Uterus (tissue), 2 donors: ENCODE results near the gene VSNL1.

Experiments
- POLR2A ChIP-seq, 2 donors: fragments of 450-650 bp; IDR thresholded peaks; one replicate each; pipeline ENCODE4 v1.6.1; 2016; ENCODE audit warnings: antibody characterized with exemption in 2 of 2, mild to moderate bottlenecking in 1 of 2, moderate library complexity in 1 of 2
- TF ChIP-seq, protein P1 (sequence below), 4 experiments: fragments of 200-600 bp in 2 of 4; fragments of 450-650 bp in 2 of 4; sonication (generic) in 2 of 4; IDR thresholded peaks; one replicate each; pipeline ENCODE4 v1.5.1; 2016 to 2019; ENCODE audit warnings: antibody characterized with exemption in 4 of 4, mild to moderate bottlenecking in 2 of 4, moderate library complexity in 1 of 4

DNA sequence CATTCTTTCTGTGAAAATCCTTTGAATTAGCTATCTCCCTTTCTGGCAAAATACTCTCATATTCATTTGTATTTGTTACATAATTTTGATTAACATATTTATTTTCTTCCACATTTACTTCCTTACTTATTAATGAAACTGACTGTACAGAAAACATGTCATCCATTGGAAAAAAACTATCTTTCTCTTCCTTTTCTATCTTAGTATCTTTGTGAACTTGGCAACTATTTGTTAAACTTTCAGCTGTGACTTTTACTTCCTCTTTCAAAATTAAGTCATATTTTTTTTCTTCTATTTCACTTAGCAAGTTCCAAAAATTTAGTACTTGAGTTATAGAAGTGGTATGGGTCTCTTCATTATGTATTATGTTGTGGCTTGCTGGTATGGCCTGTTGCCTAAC lies 24.8 kb upstream of the VSNL1 start:
- TF ChIP-seq, protein P1, sequence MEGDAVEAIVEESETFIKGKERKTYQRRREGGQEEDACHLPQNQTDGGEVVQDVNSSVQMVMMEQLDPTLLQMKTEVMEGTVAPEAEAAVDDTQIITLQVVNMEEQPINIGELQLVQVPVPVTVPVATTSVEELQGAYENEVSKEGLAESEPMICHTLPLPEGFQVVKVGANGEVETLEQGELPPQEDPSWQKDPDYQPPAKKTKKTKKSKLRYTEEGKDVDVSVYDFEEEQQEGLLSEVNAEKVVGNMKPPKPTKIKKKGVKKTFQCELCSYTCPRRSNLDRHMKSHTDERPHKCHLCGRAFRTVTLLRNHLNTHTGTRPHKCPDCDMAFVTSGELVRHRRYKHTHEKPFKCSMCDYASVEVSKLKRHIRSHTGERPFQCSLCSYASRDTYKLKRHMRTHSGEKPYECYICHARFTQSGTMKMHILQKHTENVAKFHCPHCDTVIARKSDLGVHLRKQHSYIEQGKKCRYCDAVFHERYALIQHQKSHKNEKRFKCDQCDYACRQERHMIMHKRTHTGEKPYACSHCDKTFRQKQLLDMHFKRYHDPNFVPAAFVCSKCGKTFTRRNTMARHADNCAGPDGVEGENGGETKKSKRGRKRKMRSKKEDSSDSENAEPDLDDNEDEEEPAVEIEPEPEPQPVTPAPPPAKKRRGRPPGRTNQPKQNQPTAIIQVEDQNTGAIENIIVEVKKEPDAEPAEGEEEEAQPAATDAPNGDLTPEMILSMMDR (IDR thresholded peaks at IDR 0.05) = no peak
- no peak for TF ChIP-seq POLR2A (IDR thresholded peaks at IDR 0.05)
